Activated T-helper 1 cell treated with anti-CD3 and anti-CD28 coated beads, Interleukin-12 subunit alpha, Interleukin-12 subunit beta, Interleukin-2, Interleukin-4 antibody, amounts not matched to agents 30 ng/mL and 10 ng/mL and 1 ng/mL, durations not matched to agents 14 hours and 24 hours and 36 hours (primary cell): ENCODE data around the gene UST. TPM values are rescaled to one million over a fixed set of nuclear protein-coding genes. Genes with fewer than 3 reads are reported as not detected.
"Not testable (repeated sequence)": the region's sequence is repeated elsewhere in the genome, so short reads cannot be mapped to it uniquely, and the experiment has no call there.

Experiments
- DNase-seq: peaks from one replicate; pipeline ENCODE4 v3.0.0; 2021; ENCODE audit warnings: low spot score
- H3K27ac Mint-ChIP-seq: one replicate; pipeline ENCODE4 v1.8.0; 2021; ENCODE audit warnings: mild to moderate bottlenecking, mixed read lengths
- H3K27me3 Mint-ChIP-seq: one replicate; pipeline ENCODE4 v1.8.0; 2022; ENCODE audit warnings: mild to moderate bottlenecking, moderate library complexity, mixed read lengths; ENCODE audit not compliant: insufficient read depth
- H3K36me3 Mint-ChIP-seq: one replicate; pipeline ENCODE4 v1.8.0; 2021; ENCODE audit warnings: low read depth, mixed read lengths
- H3K4me1 Mint-ChIP-seq: one replicate; pipeline ENCODE4 v1.8.0; 2021; ENCODE audit warnings: low read depth, mixed read lengths
- H3K4me3 Mint-ChIP-seq: one replicate; pipeline ENCODE4 v1.8.0; 2021; ENCODE audit warnings: mild to moderate bottlenecking, moderate library complexity, mixed read lengths
- H3K9me3 Mint-ChIP-seq: one replicate; pipeline ENCODE4 v1.8.0; 2021; ENCODE audit warnings: mixed read lengths
- intact Hi-C: fragments of 100-400 bp; cut with micrococcal nuclease; formaldehyde crosslinking; loops from one replicate; pipeline ENCODE4 v1.15.1; 2024
- total RNA-seq: library from RNA; stranded (reverse); gene quantifications from 2 replicates; pipeline ENCODE4 v1.2.3, GENCODE V29; 2022

UST gene
- total RNA-seq, 1 donor from 2014 or later = 0.49 TPM

- no peak for DNase-seq
- Mint-ChIP-seq H3K4me3 (no peak overlapping the region), H3K27me3 (peaks cover 2% of the 10 kb centered on the region), H3K27ac (no peak overlapping the region), H3K36me3 (no peaks in the 10 kb centered on the region), H3K4me1 (no peaks in the 10 kb centered on the region), H3K9me3 (no peaks in the 10 kb centered on the region)
- intact Hi-C loops = no loop called here
Observed at GRCh38 chr6:148842296-148843019, 95.6 kb downstream of the UST start.

- no peaks in the 10 kb centered on the region for H3K4me1 Mint-ChIP-seq
- intact Hi-C loops = no loop called here
- H3K27me3 Mint-ChIP-seq = peaks cover 4% of the 10 kb centered on the region
- no peak overlapping the region for H3K4me3 Mint-ChIP-seq
- no peak for DNase-seq
- no peak overlapping the region for H3K27ac Mint-ChIP-seq
- no peaks in the 10 kb centered on the region for H3K36me3 Mint-ChIP-seq
- H3K9me3 Mint-ChIP-seq = no peaks in the 10 kb centered on the region
Observed at GRCh38 chr6:148845464-148845863, 98.6 kb downstream of the UST start.

GRCh38 chr6:148846778-148847761, 100.2 kb downstream of the UST start:
- Mint-ChIP-seq H3K27me3 (peaks cover 2% of the 10 kb centered on the region), H3K4me3 (no peak overlapping the region), H3K36me3 (no peaks in the 10 kb centered on the region), H3K4me1 (no peaks in the 10 kb centered on the region), H3K9me3 (no peaks in the 10 kb centered on the region), H3K27ac (no peak overlapping the region)
- DNase-seq = no peak
- intact Hi-C loops = no loop called here

GRCh38 chr6:148848915-148849314, 102.1 kb downstream of the UST start:
- no peak for DNase-seq
- Mint-ChIP-seq H3K4me1 (no peaks in the 10 kb centered on the region), H3K36me3 (no peaks in the 10 kb centered on the region), H3K9me3 (no peaks in the 10 kb centered on the region), H3K27me3 (peaks cover 8% of the 10 kb centered on the region), H3K27ac (no peak overlapping the region), H3K4me3 (no peak overlapping the region)
- intact Hi-C loops = no loop called here

GRCh38 chr6:148849449-148849848, 102.6 kb downstream of the UST start:
- H3K4me3 Mint-ChIP-seq, H3K27ac Mint-ChIP-seq, H3K27me3 Mint-ChIP-seq, DNase-seq, intact Hi-C loops, H3K36me3 Mint-ChIP-seq, H3K9me3 Mint-ChIP-seq, H3K4me1 Mint-ChIP-seq: not testable (repeated sequence)

- no peaks in the 10 kb centered on the region for H3K4me1 Mint-ChIP-seq
Observed at GRCh38 chr6:148850964-148851363, 104.1 kb downstream of the UST start.

GRCh38 chr6:148851683-148852556, 105.1 kb downstream of the UST start:
- DNase-seq = no peak
- no peaks in the 10 kb centered on the region for H3K9me3 Mint-ChIP-seq
- no peak overlapping the region for H3K4me3 Mint-ChIP-seq

More at GRCh38 chr6:148850964-148851363, 104.1 kb downstream of the UST start:
- H3K9me3 Mint-ChIP-seq = no peaks in the 10 kb centered on the region
- no peaks in the 10 kb centered on the region for H3K36me3 Mint-ChIP-seq
- intact Hi-C loops = no loop called here
- DNase-seq = no peak
- no peak overlapping the region for H3K27ac Mint-ChIP-seq
- no peak overlapping the region for H3K4me3 Mint-ChIP-seq
- peaks cover 8% of the 10 kb centered on the region for H3K27me3 Mint-ChIP-seq

GRCh38 chr6:148852688-148853087, 105.9 kb downstream of the UST start:
- intact Hi-C loops = no loop called here

More at GRCh38 chr6:148851683-148852556, 105.1 kb downstream of the UST start:
- intact Hi-C loops = no loop called here
- H3K36me3 Mint-ChIP-seq = no peaks in the 10 kb centered on the region
- H3K27me3 Mint-ChIP-seq = peaks cover 8% of the 10 kb centered on the region
- no peak overlapping the region for H3K27ac Mint-ChIP-seq
- H3K4me1 Mint-ChIP-seq = no peaks in the 10 kb centered on the region

GRCh38 chr6:148853113-148853512, 106.3 kb downstream of the UST start:
- H3K4me3 Mint-ChIP-seq, H3K27me3 Mint-ChIP-seq, H3K4me1 Mint-ChIP-seq, H3K27ac Mint-ChIP-seq, H3K9me3 Mint-ChIP-seq, DNase-seq, intact Hi-C loops, H3K36me3 Mint-ChIP-seq: not testable (repeated sequence)

More at GRCh38 chr6:148852688-148853087, 105.9 kb downstream of the UST start:
- DNase-seq = no peak
- H3K36me3 Mint-ChIP-seq = no peaks in the 10 kb centered on the region
- H3K9me3 Mint-ChIP-seq = no peaks in the 10 kb centered on the region
- peaks cover 8% of the 10 kb centered on the region for H3K27me3 Mint-ChIP-seq
- H3K4me3 Mint-ChIP-seq = no peak overlapping the region
- no peak overlapping the region for H3K27ac Mint-ChIP-seq
- no peaks in the 10 kb centered on the region for H3K4me1 Mint-ChIP-seq

GRCh38 chr6:148854096-148854495, 107.3 kb downstream of the UST start:
- Mint-ChIP-seq H3K4me1 (no peaks in the 10 kb centered on the region), H3K36me3 (no peaks in the 10 kb centered on the region), H3K9me3 (no peaks in the 10 kb centered on the region), H3K4me3 (no peak overlapping the region), H3K27me3 (peaks cover 6% of the 10 kb centered on the region), H3K27ac (no peak overlapping the region)
- DNase-seq = no peak
- intact Hi-C loops = no loop called here

- Mint-ChIP-seq H3K36me3 (no peaks in the 10 kb centered on the region), H3K4me3 (no peak overlapping the region), H3K27me3 (peaks cover 5% of the 10 kb centered on the region), H3K4me1 (no peaks in the 10 kb centered on the region), H3K27ac (no peak overlapping the region), H3K9me3 (no peaks in the 10 kb centered on the region)
- DNase-seq = no peak
- intact Hi-C loops = no loop called here
Observed at GRCh38 chr6:148854992-148855391, 108.2 kb downstream of the UST start.

- Mint-ChIP-seq H3K27ac (no peak overlapping the region), H3K4me3 (no peak overlapping the region), H3K4me1 (no peaks in the 10 kb centered on the region), H3K27me3 (peaks cover 5% of the 10 kb centered on the region), H3K36me3 (no peaks in the 10 kb centered on the region), H3K9me3 (no peaks in the 10 kb centered on the region)
- DNase-seq = no peak
- intact Hi-C loops = no loop called here
Observed at GRCh38 chr6:148855744-148856143, 108.9 kb downstream of the UST start.
